ES-I3 (cell line): ENCODE data around the gene PPP2R5D.
"Not testable (repeated sequence)": the region's sequence is repeated elsewhere in the genome, so short reads cannot be mapped to it uniquely, and the experiment has no call there.

Experiments used
- H3K36me3 ChIP-seq: 2 replicates; pipeline ENCODE4 v1.6.1; 2013; ENCODE audit warnings: mild to moderate bottlenecking, low read length, control low read depth, moderate library complexity; ENCODE audit not compliant: insufficient read depth
- H3K4me1 ChIP-seq: 2 replicates; pipeline ENCODE4 v1.6.1; 2013; ENCODE audit warnings: mild to moderate bottlenecking, control low read depth, low read length; ENCODE audit not compliant: insufficient read depth
- H3K9ac ChIP-seq: 2 replicates; pipeline ENCODE4 v1.6.1; 2013; ENCODE audit warnings: low read depth, mild to moderate bottlenecking, low read length, moderate library complexity
- H3K9me3 ChIP-seq: 2 replicates; pipeline ENCODE4 v1.6.1; 2013; ENCODE audit warnings: mild to moderate bottlenecking, low read length, moderate library complexity; ENCODE audit not compliant: control insufficient read depth, insufficient read depth

The PPP2R5D gene

DNA sequence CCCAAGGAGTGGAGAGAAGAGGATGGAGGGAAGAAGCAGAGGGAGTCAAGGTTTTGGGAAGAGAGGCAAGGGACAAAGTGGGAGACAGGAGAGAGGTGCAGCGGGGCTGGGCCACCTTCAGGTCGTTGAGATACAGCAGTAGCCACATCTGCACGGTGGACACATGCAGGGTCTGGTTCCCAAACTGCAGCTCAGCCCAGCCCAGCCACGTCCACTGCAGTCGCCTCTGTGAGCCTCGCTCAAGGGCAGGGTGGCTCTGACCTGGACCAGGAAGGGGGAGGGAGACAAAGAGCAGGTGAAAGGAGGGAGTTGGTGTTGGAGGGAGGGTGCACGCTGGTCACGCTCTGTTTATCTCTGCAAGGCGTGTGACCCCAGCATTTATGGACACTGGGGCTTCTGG, 54.4 kb downstream of the PPP2R5D start:
- Histone ChIP-seq H3K36me3 (peaks cover 4% of the 10 kb centered on the region; the same call in 1 of the 2 replicates), H3K9me3 (no peaks in the 10 kb centered on the region), H3K9ac (no peak overlapping the region), H3K4me1 (no peaks in the 10 kb centered on the region)

DNA sequence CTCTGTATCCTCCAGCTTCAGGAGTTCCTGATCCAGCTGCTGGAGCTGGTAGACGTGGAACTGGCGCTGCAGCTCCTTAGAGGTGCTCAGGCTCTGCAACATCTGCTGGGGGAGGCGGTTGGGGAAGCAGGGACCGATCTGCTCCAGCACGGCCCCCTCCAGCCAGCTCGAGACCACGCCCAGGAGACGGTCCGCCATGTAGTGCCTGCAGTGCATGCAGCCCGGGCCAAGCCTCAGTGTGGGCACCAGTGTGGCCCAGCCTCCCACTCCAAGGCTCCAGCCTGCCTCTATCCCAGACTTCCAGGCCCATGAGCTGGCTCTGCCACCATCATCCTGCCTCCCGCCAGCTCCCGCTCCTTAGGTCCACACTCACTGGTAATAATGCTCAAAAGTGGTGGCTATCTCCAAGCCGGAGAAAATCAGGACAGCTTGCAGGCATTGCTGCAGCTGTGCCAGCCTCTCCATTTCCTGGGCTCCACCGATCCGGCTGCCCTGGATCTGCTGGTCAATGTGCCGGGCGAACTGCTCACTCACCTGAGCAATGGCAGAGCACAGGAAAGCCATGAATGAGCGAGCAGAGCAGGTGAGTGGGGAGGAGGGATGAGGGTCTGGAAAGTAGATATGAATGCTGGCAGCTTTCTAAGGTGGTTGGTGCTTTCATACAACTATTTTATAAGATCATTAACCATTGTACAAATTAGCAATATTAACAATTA, 56.3 kb downstream of the PPP2R5D start:
- Histone ChIP-seq H3K4me1 (no peaks in the 10 kb centered on the region), H3K9me3 (no peaks in the 10 kb centered on the region), H3K36me3 (peaks cover 4% of the 10 kb centered on the region; the same call in 1 of the 2 replicates), H3K9ac (no peak overlapping the region)

DNA sequence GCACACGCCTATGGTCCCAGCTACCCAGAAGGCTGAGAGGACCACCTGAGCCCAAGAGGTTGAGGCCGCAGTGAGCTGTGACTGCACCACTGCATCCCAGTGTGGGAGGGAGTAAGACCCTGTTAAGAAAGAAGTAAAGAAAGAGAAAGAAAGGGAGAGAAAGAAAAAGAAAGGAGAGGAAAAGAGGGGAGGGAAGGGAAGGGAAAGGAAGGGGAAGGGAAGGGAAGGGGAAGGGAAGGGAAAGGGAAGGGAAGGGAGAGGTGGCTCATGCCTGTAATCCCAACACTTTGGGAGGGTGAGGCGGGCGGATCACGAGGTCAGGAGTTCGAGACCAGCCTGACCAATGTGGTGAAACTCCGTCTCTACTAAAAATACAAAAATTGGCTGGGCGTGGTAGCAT, 57.1 kb downstream of the PPP2R5D start:
- H3K36me3 ChIP-seq, H3K4me1 ChIP-seq, H3K9me3 ChIP-seq, H3K9ac ChIP-seq: not testable (repeated sequence)

DNA sequence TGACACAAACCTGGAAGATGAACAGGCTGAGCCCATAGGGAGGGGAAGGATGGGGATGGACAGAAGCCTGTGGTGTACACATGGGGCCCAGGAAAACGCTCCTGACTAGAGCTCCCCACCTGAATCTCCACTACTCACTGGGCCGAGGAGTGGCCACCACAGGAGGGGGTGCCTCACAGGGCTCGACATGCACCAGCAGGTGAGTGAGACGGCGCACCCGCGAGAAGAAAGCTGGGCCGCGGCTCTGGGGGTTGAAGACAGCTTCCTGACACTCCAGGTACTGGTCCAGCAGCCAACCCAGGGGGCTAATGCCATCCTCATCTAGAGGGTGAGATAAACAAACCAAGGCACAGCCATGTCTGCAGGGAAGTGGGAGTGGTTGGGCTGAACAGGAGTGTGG, 58.9 kb downstream of the PPP2R5D start:
- Histone ChIP-seq H3K4me1 (no peaks in the 10 kb centered on the region), H3K9ac (no peak overlapping the region), H3K36me3 (peaks cover under 1% of the 10 kb centered on the region), H3K9me3 (no peaks in the 10 kb centered on the region)

DNA sequence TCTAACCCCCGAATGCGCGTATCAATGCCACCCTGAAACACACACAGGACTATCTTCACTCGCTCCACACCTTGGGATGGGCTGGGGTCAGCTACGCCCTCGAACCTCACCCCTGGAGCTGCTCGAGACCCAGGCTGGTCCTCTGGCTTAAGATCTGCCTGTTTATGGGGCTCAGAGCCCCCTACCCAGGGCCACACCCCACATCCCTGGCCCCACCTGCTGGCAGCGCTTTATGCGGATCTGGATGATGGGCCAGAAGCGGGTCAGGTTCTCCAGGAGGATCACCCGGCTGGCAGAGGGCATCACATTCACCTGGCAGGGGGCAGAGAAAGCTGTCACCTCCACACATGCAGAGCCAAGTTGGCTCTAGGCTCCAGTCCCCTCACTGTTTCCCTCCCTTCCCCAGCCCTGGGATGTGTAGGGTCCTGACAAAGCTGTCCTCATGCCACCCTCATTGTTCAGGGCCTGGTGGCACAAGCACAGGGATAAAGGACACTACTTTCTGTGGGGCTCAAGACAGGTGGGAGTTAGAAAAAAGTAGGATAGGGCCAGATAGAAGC, 61.1 kb downstream of the PPP2R5D start:
- peaks cover 6% of the 10 kb centered on the region for H3K36me3 ChIP-seq
- no peak overlapping the region for H3K9ac ChIP-seq
- H3K9me3 ChIP-seq: no peaks in the 10 kb centered on the region
- no peaks in the 10 kb centered on the region for H3K4me1 ChIP-seq

DNA sequence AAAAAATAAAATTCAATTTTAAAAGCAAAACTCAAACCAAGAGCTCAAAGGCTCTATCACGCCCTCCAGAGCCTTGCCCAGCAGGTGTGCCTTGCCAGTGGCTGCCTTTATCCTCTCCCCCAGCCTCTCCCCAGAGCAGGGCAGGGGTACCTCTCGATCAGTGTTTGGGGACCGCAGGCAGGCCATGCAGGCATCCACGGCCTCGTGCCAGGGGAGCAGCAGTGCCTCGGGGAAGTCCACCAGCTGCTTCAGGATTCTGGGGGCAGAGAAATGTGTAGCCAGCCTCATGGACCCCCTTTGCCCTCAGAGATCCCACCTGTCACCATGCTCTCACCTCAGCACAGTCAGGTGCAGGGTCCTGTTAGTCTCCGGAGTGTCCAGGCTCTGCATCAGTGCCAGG, 63.6 kb downstream of the PPP2R5D start:
- H3K9ac ChIP-seq: no peak overlapping the region
- H3K36me3 ChIP-seq: peaks cover 6% of the 10 kb centered on the region
- no peaks in the 10 kb centered on the region for H3K9me3 ChIP-seq
- peaks cover 5% of the 10 kb centered on the region; the same call in 1 of the 2 replicates for H3K4me1 ChIP-seq

DNA sequence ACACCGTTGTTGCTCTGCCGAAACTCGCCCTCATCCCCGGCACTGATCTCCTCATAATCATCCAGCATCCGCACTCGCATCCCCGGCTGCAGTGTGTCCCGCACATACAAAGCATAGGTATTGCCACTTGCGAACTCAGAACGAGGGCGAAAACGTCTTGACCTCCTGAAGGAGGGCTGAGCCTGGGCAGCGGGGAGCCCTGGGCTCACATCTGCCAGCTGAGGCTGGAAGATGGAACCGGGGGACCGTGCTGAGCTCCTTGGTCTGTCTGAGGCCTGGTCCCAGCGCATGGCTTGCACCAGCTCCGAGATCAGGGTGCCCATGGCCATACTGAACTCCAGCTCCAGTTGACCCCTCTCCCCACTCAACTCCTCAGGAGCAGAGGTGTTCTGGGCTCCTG, 66.6 kb downstream of the PPP2R5D start:
- H3K4me1 ChIP-seq: peaks cover 5% of the 10 kb centered on the region; the same call in 1 of the 2 replicates
- H3K9me3 ChIP-seq: no peaks in the 10 kb centered on the region
- H3K36me3 ChIP-seq: peaks cover 6% of the 10 kb centered on the region
- H3K9ac ChIP-seq: no peak overlapping the region

DNA sequence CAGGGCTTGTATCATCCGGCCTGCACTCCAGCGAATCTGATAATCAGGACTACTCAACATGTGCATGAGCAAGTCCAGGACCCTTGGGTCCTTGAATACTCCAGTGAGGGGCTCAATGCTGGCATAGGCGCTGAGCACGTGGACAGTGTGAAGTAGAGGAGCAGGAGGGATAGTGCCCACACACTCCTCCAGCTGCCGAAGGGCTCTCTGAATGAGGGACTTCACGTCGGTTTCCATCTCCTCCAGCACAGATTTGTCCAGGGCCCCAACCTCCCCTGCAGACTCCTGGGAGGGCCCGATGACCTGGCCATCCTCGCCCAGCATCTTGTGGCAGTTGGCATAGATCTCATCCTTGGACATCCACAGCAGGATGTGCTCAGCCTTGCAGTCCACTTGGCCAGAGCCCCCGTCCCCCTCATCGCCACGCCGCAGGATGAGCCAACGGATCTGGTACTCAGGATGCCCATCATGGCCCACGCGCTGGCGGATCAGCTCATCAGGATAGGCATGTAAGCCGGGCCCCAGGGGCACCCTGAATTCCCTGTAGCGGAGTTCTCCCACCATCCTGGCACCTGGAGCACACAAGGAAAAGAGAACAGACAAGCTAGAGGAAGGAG, 68.0 kb downstream of the PPP2R5D start:
- peaks cover 6% of the 10 kb centered on the region for H3K36me3 ChIP-seq
- no peaks in the 10 kb centered on the region for H3K9me3 ChIP-seq
- peak overlapping the region; percentile 89 for H3K9ac ChIP-seq
- H3K4me1 ChIP-seq: peaks cover 5% of the 10 kb centered on the region; the same call in 1 of the 2 replicates

DNA sequence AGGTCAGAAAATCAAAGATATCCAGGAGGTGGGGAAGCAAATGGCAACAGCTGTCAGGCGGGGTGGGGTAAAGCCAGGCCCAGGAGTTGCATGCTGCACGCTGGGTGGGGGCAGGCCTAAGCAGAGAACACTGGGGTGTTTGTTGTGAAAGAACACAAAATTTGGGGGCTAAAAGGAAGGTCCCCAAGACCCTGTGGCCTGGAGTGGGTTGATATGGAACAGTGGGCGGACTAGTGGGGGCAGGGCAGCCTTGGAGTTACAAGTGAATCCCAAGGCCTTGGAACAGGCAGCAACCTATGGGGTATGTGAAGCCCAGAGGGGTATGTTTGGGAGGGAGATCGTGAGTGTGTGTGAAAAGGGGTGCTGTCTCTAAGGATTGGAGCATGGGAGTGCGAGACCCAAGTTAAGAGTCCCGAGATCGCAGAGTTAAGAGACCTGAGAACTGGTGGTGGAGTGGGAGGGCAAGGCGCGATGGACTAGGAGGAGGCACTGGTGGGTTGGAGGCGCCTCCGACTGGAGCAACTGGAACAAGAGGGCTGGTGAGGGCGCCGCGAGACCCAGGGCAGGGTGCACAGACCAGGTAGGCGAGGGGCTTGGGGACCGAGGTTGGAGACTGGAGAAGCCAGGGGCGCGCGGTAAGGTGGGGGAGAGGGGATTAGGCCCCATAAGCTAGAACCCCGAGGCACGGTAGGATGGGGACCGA, 68.6 kb downstream of the PPP2R5D start:
- Histone ChIP-seq H3K36me3 (peaks cover 6% of the 10 kb centered on the region), H3K9me3 (no peaks in the 10 kb centered on the region)

DNA sequence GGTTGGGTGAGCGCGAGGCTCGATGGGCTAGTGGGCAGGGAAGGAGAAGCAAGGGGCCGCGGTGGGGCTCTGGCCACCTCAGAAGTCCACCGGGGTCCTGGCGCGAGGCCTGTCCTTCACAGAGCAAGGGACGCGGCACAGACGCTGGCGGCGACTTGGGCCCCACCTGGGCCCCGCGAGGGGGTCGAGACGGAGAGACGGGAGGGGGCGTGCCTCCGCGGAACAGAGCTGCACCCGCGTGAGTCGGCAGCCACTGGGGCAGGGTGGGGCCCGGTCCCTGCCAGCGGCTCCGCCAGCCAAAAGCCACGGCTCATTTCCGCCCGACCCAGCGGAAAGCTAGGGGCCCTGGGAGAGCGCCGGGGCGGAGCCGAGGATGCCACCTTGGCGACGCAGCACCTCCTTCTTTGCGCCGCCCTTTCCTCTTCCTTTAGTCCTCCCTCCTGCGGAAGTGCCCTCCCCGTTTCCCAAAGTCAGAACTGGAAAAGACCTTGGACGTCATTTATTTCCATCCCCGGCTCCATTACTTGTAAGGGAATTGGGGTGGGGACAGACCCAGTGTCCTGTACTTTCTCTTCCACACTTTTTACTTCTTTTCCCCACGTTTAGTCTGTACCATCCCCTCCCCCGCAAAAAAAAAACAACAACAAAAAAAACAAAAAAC, 69.3 kb downstream of the PPP2R5D start, which contains the start of gene CUL7:
CUL7 (minus strand) TSS at position 307 of the 661 bp plus-strand sequence. CDS start 1,063 bp downstream, outside the sequence.
- H3K9me3 ChIP-seq: no peaks in the 10 kb centered on the region
- peak within 1 kb of the TSS; percentile 89 for H3K9ac ChIP-seq
- peaks cover 6% of the 10 kb centered on the region for H3K36me3 ChIP-seq
- peaks cover 8% of the 10 kb centered on the region; the same call in 1 of the 2 replicates for H3K4me1 ChIP-seq

More for the DNA sequence above, 68.6 kb downstream of the PPP2R5D start:
- peaks cover 5% of the 10 kb centered on the region; the same call in 1 of the 2 replicates for H3K4me1 ChIP-seq
- peak overlapping the region; percentile 89 for H3K9ac ChIP-seq

DNA sequence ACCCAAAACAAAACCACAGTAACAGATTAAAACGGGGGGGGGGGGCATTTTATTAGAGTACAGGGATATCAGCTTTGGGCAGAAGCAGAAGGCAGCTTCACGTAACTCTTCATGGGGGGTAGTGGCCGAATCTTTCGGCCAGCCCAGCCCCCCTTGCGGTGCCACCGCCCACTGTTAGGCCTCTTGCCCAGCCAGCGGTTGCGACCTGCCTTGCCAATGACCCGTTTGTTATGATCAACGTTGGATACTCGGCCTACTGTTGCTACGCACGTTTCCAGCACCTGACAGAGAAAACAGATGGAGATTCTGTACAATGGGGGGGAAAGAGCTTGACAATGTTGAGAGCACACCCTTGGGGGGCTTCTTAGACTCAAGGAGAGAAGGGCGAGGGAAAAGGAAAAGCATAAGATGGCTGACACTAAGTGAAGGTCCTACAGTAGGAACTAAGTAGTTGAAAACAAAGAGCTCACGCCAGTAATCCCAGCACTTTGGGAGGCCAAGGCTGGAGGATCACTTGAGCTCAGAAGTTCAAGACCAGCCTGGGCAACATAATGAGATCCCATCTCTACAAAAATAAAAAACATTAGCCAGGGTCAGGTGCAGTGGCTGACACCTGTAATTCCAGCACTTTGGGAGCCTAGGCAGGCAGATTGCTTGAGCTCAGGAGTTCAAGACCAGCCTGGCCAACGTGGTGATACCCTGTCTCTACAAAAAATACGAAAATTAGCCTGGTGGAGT, 70.0 kb downstream of the PPP2R5D start:
- H3K9me3 ChIP-seq: no peaks in the 10 kb centered on the region
- peaks cover 4% of the 10 kb centered on the region for H3K36me3 ChIP-seq
- peak overlapping the region; percentile 89; the same call in 1 of the 2 replicates for H3K9ac ChIP-seq
- peaks cover 8% of the 10 kb centered on the region; the same call in 1 of the 2 replicates for H3K4me1 ChIP-seq

DNA sequence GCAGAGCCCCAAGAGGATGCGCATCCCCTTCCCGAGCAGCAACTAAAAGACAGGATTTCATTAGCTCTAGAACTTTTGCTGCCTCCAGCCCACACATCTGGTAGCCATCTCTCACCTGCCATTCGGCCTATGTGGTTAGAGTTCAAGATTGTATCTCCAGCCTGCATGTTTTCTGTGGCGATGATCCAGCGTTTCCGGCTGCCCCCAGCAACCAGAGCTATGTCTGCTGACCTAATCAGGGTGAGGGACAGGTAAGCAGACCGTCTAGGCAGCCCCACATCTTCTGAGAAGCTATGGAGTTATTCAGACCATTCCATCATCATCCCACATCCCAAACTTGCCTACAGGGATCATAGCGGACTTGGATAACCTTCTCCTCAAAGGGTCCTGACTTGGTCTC, 71.6 kb downstream of the PPP2R5D start:
- no peak overlapping the region for H3K9ac ChIP-seq
- H3K36me3 ChIP-seq: no peaks in the 10 kb centered on the region
- H3K9me3 ChIP-seq: no peaks in the 10 kb centered on the region
- H3K4me1 ChIP-seq: peaks cover 8% of the 10 kb centered on the region; the same call in 1 of the 2 replicates

DNA sequence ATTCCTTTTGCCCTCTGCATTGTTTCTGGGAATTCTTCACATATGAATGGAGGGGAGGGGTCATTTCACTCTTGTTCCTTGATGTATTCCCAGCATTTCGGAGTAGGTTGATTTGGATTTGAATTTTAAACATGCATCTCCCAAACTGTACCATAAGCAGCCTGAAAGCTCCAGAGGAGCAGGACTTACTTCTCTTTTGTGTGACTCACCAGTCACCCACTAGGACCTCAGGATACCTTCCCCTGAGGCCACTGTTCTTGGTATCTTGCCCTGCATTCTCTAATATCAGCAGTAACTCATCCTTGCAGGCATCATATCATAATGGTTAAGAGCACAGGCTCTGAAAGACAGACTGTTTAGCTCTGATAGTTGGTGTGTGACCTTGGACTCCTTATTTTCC, 74.2 kb downstream of the PPP2R5D start:
- H3K36me3 ChIP-seq: no peaks in the 10 kb centered on the region
- peak overlapping the region; percentile 82 for H3K9ac ChIP-seq
- H3K9me3 ChIP-seq: no peaks in the 10 kb centered on the region
- H3K4me1 ChIP-seq: peaks cover 3% of the 10 kb centered on the region; the same call in 1 of the 2 replicates
